GM15510 (cell line): ENCODE results near the gene ANKRD23.
A peak's percentile ranks its signal among the peaks of the same experiment; 100 is the strongest.

Experiments
- POLR2A ChIP-seq: IDR thresholded peaks from 3 replicates; pipeline ENCODE4 v1.6.1; 2011; ENCODE audit warnings: borderline replicate concordance; ENCODE audit not compliant: insufficient read length; ENCODE audit errors: extremely low read depth

Gene ANKRD23

GRCh38 chr2:96869281-96869821, 25.5 kb upstream of the ANKRD23 start:
- no peak for TF ChIP-seq POLR2A

DNA sequence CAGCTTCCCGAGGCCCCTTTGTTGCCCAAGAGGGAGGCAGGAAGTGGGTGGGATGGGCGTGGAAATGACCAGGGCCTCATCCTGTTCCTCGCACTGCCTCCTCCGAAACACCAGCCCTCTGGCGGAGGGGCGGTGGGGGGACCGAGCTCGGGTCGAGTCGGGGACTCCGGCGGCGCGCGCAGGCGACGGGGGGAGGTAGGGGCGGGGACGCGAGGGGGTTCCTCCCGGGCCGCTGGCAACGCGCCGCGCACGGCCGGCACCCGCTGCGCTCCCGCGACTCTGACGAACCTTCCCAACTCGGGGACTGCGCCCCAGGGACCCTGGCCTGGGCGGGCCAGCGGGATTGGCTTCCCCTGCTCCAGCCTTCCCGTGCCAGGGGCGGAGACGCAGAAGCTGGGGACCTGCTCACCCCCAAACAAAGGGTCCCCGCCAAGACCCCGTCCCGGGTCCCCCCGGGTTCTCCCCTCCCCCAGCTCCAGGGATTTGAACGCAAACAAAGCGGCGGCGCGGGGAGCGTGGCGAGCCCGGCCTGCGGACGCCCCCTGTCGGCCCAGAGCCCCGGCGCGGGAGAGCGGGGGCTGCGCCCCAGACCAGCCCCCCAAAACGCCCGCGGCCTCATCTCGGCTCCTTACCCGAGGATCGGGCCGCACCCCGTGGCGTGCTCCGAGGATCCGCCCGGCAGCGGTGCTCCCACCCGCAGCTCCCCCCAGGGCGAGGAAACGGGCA, 24.9 kb upstream of the ANKRD23 start:
- TF ChIP-seq POLR2A, result peak; percentile 80

DNA sequence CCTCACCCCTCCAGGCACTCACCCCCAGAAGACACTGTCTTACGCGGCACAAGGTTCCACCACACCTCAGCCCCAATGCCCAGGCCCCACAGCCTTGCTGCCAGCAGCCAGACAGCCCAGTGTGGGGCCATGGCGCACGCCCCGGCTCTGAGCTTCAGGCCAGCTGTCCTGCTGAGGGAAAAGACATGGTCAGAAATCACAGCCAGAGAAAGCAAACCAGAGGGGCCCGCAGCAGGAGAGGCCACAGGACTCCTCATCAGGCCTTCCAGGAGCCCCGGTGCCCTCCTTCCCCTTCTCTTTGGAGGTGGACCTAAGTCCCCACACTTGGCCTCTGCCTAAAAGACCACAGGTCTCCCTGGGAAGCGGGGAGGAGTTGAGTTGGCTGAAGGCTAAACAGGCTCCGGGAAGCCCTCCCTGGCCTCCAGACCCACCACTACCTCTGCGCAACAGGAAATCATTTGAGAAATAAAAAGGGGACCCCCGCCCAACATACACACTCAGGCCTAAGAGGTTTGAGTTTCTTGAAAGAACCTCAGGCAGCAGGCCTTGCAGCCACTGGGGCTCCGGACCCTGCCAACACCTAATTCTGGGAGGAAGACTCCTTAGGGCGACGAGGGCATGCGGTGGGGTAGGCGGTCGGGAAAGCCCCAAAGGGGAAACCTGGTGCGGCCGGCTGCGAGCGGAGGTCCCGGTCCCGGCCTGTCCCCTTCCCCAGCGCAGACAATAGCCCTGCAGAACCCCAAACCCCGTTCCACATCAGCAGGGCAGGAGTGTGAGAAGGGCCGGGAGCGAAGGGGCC, 24.1 kb upstream of the ANKRD23 start:
- TF ChIP-seq POLR2A, result no peak

DNA sequence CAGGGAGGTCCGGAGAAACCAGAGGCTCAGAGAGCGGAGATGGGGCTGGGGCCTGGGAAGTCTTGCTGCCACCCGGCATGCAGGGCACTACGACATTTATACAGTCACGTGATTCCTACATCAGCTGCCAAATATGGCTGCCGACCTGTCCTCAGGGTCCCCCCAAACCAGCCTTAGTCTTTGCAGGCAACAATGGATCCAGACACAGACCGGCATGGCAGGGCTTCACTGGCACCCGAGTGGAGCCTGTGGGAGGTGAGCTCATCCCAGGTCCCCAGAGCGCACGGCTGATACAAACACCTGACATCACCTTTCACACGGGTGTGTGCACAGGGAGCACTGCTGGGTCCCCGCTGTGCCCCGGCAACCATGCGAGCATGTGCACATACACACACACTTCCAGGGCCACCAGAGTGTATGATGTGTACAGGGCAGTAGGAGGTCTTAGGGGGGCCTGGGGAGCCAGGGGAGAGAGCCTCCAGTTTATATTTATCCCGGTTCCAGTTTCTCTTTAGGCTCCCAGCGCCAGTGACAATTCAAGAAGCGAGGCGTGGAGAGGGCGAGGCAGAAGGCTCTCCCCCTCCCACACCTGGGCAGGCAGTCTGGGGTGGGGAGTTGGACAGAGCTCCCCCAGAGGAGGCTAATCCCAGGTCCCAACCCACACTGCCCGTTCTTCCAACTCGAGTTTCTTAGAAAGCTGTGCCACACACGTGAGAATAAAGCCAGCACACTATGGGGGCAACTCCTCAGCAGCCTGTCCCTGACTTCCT, 23.4 kb upstream of the ANKRD23 start:
- TF ChIP-seq POLR2A, result no peak

DNA sequence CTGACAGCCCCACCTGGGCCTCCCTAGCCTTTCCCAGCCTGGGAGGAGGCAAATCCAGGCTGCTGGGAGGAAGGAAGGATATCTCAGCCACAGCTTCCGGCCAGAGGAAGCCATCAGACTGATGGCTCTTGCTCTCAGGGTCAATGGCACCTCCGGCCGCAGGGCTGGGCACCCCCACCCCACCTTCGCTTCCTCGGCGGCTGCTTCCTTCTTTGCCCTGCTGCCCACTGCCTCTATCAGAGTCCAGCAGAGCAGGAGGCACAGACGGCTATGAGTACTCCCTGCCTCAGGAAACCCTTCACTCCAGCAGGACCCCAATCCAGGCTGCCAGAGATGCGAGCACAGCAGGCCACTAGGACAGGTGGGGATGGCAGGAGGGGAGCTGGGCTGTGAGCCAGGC, 22.8 kb upstream of the ANKRD23 start:
- TF ChIP-seq POLR2A, result no peak

- no peak for TF ChIP-seq POLR2A
Observed at GRCh38 chr2:96866149-96866548, 22.3 kb upstream of the ANKRD23 start.

DNA sequence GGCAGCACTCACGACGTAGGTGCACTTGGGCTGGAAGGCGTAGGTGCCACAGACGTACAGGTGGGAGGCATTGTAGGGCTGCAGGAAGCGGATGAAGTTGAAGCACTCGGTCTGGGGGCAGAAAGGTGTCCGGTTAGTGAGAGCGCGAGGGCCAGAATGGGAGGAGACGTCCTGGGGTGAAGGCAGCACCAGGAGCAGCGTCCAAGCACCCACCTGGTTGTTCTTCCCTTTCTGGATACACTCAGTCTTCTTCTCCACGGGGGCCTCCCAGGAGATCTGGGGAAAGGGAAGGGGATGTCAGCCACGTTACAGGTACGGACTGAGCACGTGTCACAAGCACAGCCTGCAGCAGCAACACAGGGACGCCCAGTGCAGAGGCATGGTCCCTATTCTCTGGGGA, 21.8 kb upstream of the ANKRD23 start:
- no peak for TF ChIP-seq POLR2A

DNA sequence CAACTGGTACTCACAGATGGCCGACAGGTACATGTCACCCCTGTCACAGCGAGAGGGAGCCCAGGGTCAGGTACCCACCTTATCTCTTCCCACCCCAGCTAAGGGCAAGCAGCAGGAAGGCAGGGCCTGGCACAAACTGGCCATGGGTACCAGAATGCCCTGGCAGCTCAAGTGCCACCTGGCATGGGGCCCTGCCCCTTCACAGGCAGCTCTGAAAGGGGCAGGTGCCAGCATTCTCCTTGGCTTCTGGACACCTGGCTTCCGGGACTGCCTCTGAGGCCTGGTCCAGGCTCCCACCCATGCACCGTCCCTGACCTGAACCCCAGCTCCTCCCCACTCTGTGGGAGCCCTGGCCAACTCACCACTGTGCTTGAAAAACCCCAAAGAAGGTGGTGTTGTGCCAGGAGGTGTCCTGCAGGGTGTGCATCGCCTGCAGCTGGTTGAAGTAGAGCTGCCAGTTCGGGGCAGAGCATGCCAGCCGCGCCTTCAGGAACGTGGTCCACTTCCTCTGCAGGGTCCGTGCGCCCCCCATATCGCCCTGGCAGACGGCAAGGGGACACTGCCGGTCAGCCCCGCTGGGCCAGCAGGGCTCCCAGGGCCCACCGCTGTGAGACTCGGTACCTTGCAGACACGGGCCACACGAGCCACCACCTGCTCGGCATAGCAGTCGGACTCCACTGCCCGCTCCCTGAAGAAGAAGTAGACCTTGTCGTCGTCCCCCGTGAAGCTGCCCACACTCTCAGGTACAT, 20.7 kb upstream of the ANKRD23 start:
- no peak for TF ChIP-seq POLR2A

GRCh38 chr2:96863575-96864342, 19.9 kb upstream of the ANKRD23 start:
- TF ChIP-seq POLR2A, result no peak

GRCh38 chr2:96861074-96861473, 17.3 kb upstream of the ANKRD23 start:
- no peak for TF ChIP-seq POLR2A

DNA sequence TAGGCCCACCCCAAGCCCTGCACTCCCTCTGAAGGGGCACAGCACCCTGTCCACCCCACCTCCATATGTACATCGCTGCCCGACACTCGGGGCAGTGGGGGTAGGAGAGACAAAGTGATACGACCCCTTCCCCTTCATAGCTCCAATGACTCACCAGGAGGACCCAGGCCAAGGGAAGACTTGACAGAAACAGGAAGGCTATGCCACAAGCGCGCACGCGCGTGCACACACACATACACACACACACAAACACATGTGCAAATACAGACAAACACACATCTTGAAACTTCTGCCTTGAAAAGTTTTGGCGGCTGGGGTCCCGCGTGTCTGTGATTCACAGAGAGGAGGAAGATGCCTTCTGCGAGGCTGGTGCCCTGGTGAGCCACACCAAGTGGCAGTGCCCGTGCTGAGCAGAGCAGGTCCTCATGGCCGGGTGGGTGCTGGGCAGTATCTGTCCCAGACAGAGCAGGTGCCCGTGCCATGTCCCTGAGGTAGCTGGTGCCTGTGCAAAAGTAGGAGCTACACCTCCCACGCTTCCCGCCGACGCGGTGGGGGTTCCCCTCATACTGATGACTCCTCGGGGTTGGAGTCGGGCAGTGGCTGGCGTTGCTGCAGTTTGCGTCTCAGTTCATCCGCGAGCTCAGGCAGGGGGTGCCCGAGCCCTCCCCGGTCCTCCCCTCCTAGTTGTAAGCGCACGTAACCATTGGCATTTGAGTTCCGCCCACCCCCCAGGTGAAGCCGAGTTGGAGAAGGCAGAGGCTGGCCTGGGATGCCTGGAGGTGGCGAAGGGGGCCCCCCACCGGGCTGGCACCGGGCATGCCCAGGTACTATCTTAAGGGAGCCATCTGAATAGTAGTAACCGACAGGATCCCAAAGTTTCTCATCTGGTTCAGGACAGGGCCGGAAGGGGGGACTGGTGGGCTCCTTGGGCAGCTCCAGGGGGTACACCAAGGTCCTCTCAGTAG, 16.5 kb upstream of the ANKRD23 start:
- TF ChIP-seq POLR2A, result no peak

- TF ChIP-seq POLR2A, result no peak
Observed at GRCh38 chr2:96859681-96860064, 15.9 kb upstream of the ANKRD23 start.
